MCF 10A (cell line): ENCODE results near the gene BACH2. TPM values are rescaled to one million over a fixed set of nuclear protein-coding genes. Genes with fewer than 3 reads are reported as not detected.

Source experiments
- BruUV-seq: library from RNA; stranded (reverse); fragments of 400-500 nt; replicated peaks from 2 replicates; lab custom pipeline; 2021; lab: Mats Ljungman, UMichigan
- CTCF ChIA-PET: fragments of 300-600 bp; sonication (Branson Sonifier 250); formaldehyde crosslinking; extraction: SDS; loops from one replicate; lab custom pipeline; 2021; ENCODE audit warnings: antibody characterized with exemption, inconsistent platforms; lab: Yijun Ruan, JAX
- POLR2A ChIA-PET: fragments of 300-600, 350-650 bp; sonication (Branson Sonifier 250); formaldehyde crosslinking; extraction: SDS; loops from one replicate; lab custom pipeline; 2020; ENCODE audit warnings: antibody characterized with exemption, inconsistent platforms; lab: Yijun Ruan, JAX
- DNase-seq: peaks from one replicate; pipeline ENCODE4 v3.0.0-alpha.2; 2018; ENCODE audit not compliant: unreplicated experiment
- H3K27ac Mint-ChIP-seq: one replicate; pipeline ENCODE4 v1.8.0; 2022; ENCODE audit warnings: mild to moderate bottlenecking, low read depth, mixed read lengths; ENCODE audit not compliant: unreplicated experiment
- H3K27me3 Mint-ChIP-seq: one replicate; pipeline ENCODE4 v1.8.0; 2022; ENCODE audit warnings: mixed read lengths; ENCODE audit not compliant: insufficient read depth, unreplicated experiment
- H3K36me3 Mint-ChIP-seq: one replicate; pipeline ENCODE4 v1.8.0; 2022; ENCODE audit warnings: mild to moderate bottlenecking, moderate library complexity, mixed read lengths; ENCODE audit not compliant: insufficient read depth, unreplicated experiment
- H3K4me1 Mint-ChIP-seq: one replicate; pipeline ENCODE4 v1.8.0; 2022; ENCODE audit warnings: mixed read lengths; ENCODE audit not compliant: insufficient read depth, unreplicated experiment
- H3K4me3 Mint-ChIP-seq: one replicate; pipeline ENCODE4 v1.8.0; 2022; ENCODE audit warnings: mild to moderate bottlenecking, moderate library complexity, mixed read lengths; ENCODE audit not compliant: unreplicated experiment
- H3K9me3 Mint-ChIP-seq: one replicate; pipeline ENCODE4 v1.8.0; 2022; ENCODE audit warnings: mixed read lengths; ENCODE audit not compliant: unreplicated experiment
- intact Hi-C: fragments of 100-400 bp; cut with micrococcal nuclease; formaldehyde crosslinking; loops from 2 replicates; pipeline ENCODE4 v1.14.1; 2022
- total RNA-seq: library from RNA; stranded (reverse); gene quantifications from 2 replicates; pipeline ENCODE4 v1.2.3, GENCODE V29; 2022
- TF ChIP-seq, protein P1 (sequence below): fragments of 200-600 bp; IDR thresholded peaks from one replicate; pipeline ENCODE4 v1.8.0; 2022; ENCODE audit warnings: antibody characterized with exemption, mild to moderate bottlenecking; ENCODE audit not compliant: unreplicated experiment

BACH2 gene
- total RNA-seq, 1 experiment from 2014 or later: 9.9 TPM

DNA sequence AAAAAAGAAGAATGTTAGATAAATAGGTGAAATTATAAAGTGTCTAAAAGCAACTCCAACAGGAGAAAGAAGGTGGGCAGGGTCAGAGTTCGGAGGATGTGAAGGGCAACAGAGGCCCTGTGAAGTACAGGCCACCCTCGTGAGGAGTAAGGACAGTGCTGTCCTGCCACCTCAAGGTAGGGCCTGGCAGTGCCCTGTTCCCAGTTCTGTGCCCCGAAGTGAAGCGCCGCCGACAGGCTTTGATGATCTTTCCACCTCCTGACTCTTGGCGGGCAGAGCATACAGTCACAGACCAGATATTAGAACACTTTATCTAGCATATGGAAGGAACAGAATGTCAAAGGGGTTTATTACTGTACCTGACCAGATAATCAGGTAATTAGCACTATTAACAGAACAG lies 326.6 kb downstream of the BACH2 start:
- H3K4me3 Mint-ChIP-seq: no peak overlapping the region
- intact Hi-C loops: loop anchor here (1.0 to 5.0 kb wide), 8 partner anchors 30 to 509 kb away; no protein-coding TSS in a partner anchor
- POLR2A ChIA-PET: interaction anchor here (2.0 kb wide), 1 partner anchor 118 kb away, joined by 5 read pairs; no protein-coding TSS in a partner anchor
- TF ChIP-seq, protein P1, sequence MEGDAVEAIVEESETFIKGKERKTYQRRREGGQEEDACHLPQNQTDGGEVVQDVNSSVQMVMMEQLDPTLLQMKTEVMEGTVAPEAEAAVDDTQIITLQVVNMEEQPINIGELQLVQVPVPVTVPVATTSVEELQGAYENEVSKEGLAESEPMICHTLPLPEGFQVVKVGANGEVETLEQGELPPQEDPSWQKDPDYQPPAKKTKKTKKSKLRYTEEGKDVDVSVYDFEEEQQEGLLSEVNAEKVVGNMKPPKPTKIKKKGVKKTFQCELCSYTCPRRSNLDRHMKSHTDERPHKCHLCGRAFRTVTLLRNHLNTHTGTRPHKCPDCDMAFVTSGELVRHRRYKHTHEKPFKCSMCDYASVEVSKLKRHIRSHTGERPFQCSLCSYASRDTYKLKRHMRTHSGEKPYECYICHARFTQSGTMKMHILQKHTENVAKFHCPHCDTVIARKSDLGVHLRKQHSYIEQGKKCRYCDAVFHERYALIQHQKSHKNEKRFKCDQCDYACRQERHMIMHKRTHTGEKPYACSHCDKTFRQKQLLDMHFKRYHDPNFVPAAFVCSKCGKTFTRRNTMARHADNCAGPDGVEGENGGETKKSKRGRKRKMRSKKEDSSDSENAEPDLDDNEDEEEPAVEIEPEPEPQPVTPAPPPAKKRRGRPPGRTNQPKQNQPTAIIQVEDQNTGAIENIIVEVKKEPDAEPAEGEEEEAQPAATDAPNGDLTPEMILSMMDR: no peak
- CTCF ChIA-PET: interaction anchor here (0.5 to 5.9 kb wide), 32 partner anchors 11 to 817 kb away, joined by 3 to 61 read pairs (median 4); no protein-coding TSS in a partner anchor
- H3K27ac Mint-ChIP-seq: no peak overlapping the region
- H3K9me3 Mint-ChIP-seq: no peaks in the 10 kb centered on the region
- BruUV-seq: no TSS peak
- no peaks in the 10 kb centered on the region for H3K36me3 Mint-ChIP-seq
- DNase-seq: no peak
- no peaks in the 10 kb centered on the region for H3K27me3 Mint-ChIP-seq
- no peaks in the 10 kb centered on the region for H3K4me1 Mint-ChIP-seq

DNA sequence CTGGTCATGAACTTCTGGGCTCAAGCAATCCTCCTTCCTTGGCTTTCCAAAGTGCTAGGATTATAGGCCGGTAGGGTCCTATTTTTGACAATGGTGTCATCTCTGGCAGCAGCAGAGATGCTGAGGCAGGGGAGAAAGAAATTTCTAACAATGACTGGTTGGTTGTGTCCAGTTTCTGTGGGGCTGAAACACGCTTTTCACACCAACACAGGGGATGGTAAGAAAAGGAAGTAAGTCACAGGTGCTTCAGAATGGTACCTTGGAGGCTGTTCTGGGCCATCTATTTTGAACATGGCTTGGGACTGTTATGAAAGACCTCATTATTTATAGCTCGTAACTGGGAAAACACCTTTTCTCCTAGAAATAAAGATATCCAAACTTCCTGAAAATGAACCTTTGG lies 329.7 kb downstream of the BACH2 start:
- H3K27ac Mint-ChIP-seq: no peak overlapping the region
- TF ChIP-seq, protein P1: no peak
- DNase-seq: no peak
- no peak overlapping the region for H3K4me3 Mint-ChIP-seq
- ChIA-PET POLR2A (no interaction called here), CTCF (interaction anchor here (0.6 to 2.7 kb wide), 4 partner anchors 9 to 512 kb away, joined by 4 to 12 read pairs (median 11); no protein-coding TSS in a partner anchor)
- no peaks in the 10 kb centered on the region for H3K36me3 Mint-ChIP-seq
- H3K4me1 Mint-ChIP-seq: no peaks in the 10 kb centered on the region
- H3K27me3 Mint-ChIP-seq: no peaks in the 10 kb centered on the region
- no peaks in the 10 kb centered on the region for H3K9me3 Mint-ChIP-seq
- BruUV-seq: no TSS peak
- intact Hi-C loops: no loop called here

DNA sequence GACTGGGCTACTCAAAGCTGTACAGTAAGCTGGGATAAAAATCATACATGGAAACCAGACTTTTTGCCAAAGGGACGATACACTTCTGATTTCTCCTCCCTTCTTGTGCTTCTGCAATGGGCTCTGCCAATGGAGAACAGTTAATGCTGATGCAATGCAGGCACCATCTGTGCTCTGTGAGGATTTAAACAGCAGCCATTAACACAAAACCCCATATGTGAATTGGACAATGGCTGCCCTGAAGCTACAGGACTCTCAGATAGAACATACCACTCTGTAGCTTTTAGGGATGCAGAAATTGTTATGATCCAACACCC lies 330.5 kb downstream of the BACH2 start:
- Mint-ChIP-seq H3K36me3 (no peaks in the 10 kb centered on the region), H3K4me3 (no peak overlapping the region), H3K9me3 (no peaks in the 10 kb centered on the region), H3K4me1 (no peaks in the 10 kb centered on the region), H3K27me3 (no peaks in the 10 kb centered on the region), H3K27ac (no peak overlapping the region)
- no TSS peak for BruUV-seq
- POLR2A ChIA-PET: no interaction called here
- TF ChIP-seq, protein P1: no peak
- CTCF ChIA-PET: interaction anchor here (0.6 to 2.7 kb wide), 5 partner anchors 14 to 513 kb away, joined by 4 to 12 read pairs (median 10); no protein-coding TSS in a partner anchor
- intact Hi-C loops: no loop called here
- DNase-seq: no peak

DNA sequence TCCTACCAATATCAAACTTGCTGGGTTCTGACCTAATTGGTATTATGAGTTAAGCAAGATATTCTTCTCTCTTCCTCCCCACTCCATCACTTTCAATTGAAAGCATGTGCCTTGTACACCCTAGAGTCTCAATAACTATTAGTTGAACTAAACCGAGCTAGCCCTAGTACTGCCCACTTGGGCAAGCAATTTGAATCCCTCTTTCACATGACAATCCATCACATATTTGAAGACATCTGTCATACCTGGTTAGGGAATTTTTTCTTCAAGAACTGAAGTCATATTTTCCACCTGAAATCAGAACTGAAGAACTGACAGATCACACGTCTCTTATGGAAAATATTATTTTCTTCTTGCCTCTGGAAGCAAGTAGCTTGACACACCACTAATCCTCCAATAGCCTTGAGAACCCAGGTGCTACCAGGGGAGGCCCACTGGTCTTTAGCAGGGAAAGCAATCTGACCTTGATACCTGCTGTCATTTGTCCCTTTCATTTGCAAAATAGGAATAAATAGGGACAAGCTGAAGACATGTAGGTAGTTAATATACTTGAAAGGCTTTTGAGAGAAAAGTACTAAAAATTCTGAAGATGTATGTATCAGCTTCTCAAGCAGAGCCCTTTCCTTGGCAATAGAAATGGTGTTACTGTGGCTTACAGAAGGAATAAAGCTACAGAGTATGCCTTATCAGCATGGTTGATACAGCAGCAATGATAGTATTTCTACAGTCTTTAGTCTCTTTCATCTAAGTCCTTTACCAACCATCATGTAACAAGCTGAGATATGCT lies 331.0 kb downstream of the BACH2 start:
- TF ChIP-seq, protein P1: no peak
- Mint-ChIP-seq H3K36me3 (no peaks in the 10 kb centered on the region), H3K27ac (no peak overlapping the region), H3K27me3 (no peaks in the 10 kb centered on the region), H3K4me3 (no peak overlapping the region), H3K9me3 (no peaks in the 10 kb centered on the region), H3K4me1 (no peaks in the 10 kb centered on the region)
- POLR2A ChIA-PET: no interaction called here
- no TSS peak for BruUV-seq
- intact Hi-C loops: no loop called here
- no peak for DNase-seq
- CTCF ChIA-PET: interaction anchor here (0.6 to 2.7 kb wide), 6 partner anchors 14 to 514 kb away, joined by 3 to 12 read pairs (median 7); no protein-coding TSS in a partner anchor
